GM21529 (cell line): Measurements from ENCODE around the gene GALK1.
A peak's percentile ranks its signal among the peaks of the same experiment; 100 is the strongest.
"Not testable (repeated sequence)": the region's sequence is repeated elsewhere in the genome, so short reads cannot be mapped to it uniquely, and the experiment has no call there.

ENCODE experiments used
- ATAC-seq: cut with Tn5 transposase; IDR thresholded peaks from one replicate; pipeline ENCODE4 v1.9.1; 2021; ENCODE audit not compliant: unreplicated experiment

Gene GALK1

DNA sequence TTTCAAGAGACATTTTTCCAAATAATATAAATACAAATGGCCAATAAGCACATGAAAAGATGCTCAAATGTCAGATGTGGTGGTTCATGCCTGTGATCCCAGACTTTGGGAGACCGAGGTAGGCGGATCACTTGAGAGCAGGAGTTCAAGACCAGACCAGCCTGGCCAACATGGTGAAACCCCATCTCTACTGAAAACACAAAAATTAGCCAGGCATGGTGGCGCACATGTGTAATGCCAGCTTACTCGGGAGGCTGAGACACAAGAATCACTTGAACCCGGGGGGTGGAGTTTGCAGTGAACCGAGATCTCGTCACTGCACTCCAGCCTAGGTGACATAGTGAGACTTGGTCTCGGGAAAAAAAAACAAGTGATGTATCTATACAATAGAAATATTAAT is 2.9 kb upstream of the GALK1 start:
- ATAC-seq: no peak

GRCh38 chr17:75765981-75766380 is 989 bp upstream of the GALK1 start:
- no peak for ATAC-seq

GRCh38 chr17:75764417-75764710 is 628 bp downstream of the GALK1 start:
- ATAC-seq: no peak

DNA sequence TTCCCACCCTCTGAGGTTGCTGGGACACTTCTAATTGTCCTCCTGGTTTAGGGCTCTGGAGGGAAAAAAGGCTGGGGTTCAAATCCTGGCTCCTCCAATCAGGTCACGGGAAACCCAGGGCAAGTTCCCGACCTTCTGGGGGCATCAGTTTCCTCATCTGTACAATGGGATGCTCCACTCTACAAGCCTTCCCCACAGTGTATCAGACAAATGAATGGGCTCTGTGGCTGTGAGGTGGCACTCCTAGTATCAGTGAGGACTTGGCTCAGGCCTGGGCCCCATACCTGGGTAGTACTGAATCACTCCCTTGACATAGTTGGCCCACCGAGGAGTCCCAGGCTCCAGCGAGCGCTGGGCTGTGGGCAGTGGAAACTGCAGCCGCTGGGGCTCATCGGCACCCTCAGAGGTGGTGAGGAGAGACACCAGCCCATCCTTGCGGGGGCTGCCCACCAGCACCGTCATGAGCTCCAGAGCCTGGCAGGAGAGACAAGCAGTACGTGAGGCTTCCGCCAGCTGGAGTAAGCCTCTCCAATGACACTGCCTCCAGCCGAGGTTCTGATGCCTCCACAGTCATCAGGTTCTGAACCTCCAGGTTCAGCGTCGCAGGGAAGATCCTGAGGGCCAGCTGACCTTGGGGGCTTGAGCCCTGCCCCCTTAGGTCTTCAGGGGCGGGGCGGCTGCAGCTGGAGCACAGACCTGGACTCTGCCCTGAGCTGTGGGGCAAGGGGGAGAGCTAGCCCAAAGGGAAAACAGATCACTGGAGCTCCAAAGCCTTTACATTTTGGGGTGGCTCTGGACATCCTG is 1.2 kb downstream of the GALK1 start:
- ATAC-seq: no peak

- ATAC-seq: no peak
Observed at GRCh38 chr17:75763269-75763607, 1.8 kb downstream of the GALK1 start.

- no peak for ATAC-seq
Observed at GRCh38 chr17:75762513-75763268, 2.3 kb downstream of the GALK1 start.

GRCh38 chr17:75759978-75760640 is 4.9 kb downstream of the GALK1 start:
- not testable (repeated sequence) for ATAC-seq

DNA sequence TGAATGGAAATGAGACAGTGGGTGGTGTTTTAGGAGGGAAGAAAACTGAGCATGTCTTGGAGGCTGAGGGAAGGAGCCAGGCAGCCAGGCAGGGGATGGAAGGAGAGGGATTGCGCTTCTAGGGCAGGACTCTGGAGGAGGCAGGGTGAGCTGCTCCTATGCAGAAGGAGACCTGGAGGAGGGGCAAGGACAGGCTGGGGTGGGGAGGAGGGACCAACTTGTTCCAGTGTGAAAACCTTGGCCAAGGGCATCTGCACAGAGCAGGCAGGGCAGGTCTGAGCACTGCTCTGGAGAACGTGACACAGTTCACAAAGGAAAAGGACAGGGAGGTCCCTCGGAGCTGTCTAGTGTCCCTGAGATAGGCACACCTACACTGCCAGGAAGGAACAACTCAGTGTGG is 5.5 kb downstream of the GALK1 start:
- ATAC-seq: no peak

GRCh38 chr17:75758131-75758905 is 6.7 kb downstream of the GALK1 start:
- no peak for ATAC-seq

- ATAC-seq: no peak
Observed at GRCh38 chr17:75757086-75757681, 7.8 kb downstream of the GALK1 start.

- ATAC-seq: no peak
Observed at GRCh38 chr17:75756451-75757085, 8.4 kb downstream of the GALK1 start.

GRCh38 chr17:75755990-75756389 is 9.0 kb downstream of the GALK1 start:
- no peak for ATAC-seq

GRCh38 chr17:75755205-75755901 is 9.6 kb downstream of the GALK1 start:
- no peak for ATAC-seq

DNA sequence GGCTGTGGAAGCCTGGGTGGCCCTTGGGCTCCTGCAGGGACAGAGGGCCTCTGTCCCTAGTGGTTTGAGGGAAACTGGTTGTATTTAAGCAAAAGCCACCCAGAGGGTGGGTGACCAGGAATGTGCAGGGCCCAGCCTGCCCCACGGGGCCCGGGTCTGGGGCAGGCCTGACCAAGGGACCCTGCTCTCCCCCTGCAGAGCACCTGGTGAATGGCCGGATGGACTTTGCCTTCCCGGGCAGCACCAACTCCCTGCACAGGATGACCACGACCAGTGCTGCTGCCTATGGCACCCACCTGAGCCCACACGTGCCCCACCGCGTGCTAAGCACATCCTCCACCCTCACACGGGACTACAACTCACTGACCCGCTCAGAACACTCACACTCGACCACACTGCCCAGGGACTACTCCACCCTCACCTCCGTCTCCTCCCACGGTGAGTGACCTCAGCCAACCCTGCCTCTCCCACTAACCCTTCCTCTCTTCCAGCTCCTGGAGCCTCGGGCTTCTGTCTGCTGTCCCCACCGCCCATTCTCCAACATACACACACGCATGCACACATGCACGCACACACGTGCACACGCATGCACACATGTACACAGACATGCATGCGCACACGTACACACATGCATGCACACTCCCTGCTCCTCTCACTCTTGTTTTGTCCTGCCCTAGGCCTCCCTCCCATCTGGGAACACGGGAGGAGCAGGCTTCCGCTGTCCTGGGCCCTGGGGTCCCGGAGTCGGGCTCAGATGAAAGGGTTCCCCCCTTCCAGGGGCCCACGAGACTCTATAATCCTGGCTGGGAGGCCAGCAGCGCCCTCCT is 10.4 kb downstream of the GALK1 start:
- no peak for ATAC-seq

DNA sequence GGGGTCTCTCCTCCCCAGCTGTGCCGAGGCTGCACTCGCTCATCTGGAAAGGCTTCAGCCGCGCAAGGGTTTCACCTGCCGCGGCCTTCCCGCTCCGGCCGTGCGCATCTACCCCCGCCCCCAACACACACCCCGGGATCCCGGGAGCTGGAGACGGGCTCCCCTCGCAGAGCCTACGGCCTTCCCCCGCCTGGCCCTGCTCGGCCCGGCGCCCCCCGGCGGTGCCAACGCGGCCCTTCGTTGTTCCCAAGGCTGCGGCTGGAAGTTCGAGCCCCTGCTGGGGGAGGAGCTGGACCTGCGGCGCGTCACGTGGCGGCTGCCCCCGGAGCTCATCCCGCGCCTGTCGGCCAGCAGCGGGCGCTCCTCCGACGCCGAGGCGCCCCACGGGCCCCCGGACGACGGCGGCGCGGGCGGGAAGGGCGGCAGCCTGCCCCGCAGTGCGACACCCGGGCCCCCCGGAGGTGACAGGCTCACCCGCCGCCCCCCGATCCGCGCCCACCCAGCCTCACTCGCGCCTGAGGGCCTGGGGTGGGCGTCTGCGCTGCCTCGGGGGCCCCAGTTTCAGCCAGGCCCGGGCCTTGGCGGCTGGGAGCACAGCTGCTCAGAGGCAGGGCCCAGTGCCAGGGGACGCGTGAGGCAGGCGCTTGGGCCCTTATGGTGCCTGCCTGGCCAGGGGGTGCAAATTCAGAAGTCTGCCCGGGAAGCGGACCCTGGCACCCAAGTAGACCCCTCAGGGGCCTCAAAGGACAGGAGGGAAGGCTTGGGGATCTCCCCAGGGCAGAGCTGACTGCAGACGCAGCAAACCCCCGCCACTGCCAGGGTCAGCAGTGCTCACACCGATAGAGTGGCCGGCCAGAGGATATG is 11.2 kb downstream of the GALK1 start:
- peak; percentile 56 for ATAC-seq

GRCh38 chr17:75752802-75753513 is 12.0 kb downstream of the GALK1 start:
- no peak for ATAC-seq

DNA sequence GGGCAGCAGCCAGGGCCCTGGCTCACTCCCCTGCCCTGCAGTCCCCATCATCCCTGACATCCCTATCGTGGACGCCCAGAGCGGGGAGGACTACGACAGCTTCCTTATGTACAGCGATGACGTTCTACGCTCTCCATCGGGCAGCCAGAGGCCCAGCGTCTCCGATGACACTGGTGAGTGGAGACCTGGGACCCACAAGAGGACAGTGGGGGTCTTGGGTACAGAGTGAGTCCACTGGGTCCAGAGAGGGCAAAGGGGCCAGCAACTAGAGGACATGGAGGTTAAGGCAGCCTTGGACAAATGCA is 12.6 kb downstream of the GALK1 start:
- no peak for ATAC-seq
